Hypothalamus (tissue), 51 donors: ENCODE measurements around the gene PRR36.

ENCODE experiments used
- DNase-seq, 51 donors: peaks; one replicate each; lab custom pipeline; 2025; lab: John Stamatoyannopoulos, UW

The PRR36 gene

GRCh38 chr19:7914099-7914498 is 39.9 kb upstream of the PRR36 start:
- DNase-seq = no peak

GRCh38 chr19:7913652-7914051 is 39.5 kb upstream of the PRR36 start:
- DNase-seq = no peak

GRCh38 chr19:7912697-7913564 is 38.7 kb upstream of the PRR36 start:
- DNase-seq = no peak

GRCh38 chr19:7912144-7912696 is 38.0 kb upstream of the PRR36 start:
- DNase-seq = no peak

- no peak for DNase-seq
Measured at GRCh38 chr19:7911508-7912143, 37.4 kb upstream of the PRR36 start.

- no peak for DNase-seq
Measured at GRCh38 chr19:7910321-7911161, 36.4 kb upstream of the PRR36 start.

GRCh38 chr19:7909471-7910067 is 35.4 kb upstream of the PRR36 start:
- DNase-seq = no peak

GRCh38 chr19:7908742-7909461 is 34.7 kb upstream of the PRR36 start:
- DNase-seq = no peak

GRCh38 chr19:7908078-7908699 is 34.0 kb upstream of the PRR36 start:
- DNase-seq = no peak

GRCh38 chr19:7907544-7907943 is 33.4 kb upstream of the PRR36 start:
- DNase-seq = no peak

GRCh38 chr19:7907122-7907521 is 32.9 kb upstream of the PRR36 start:
- DNase-seq = no peak

GRCh38 chr19:7905859-7906258 is 31.7 kb upstream of the PRR36 start:
- no peak for DNase-seq

- no peak for DNase-seq
Measured at GRCh38 chr19:7905268-7905667, 31.1 kb upstream of the PRR36 start.

GRCh38 chr19:7904074-7905020 is 30.2 kb upstream of the PRR36 start:
- DNase-seq = peak in 10 of 51 donors; percentile 26 to 70 (median 56)

- peak; percentile 94 to 100 (median 99) for DNase-seq
Measured at GRCh38 chr19:7903244-7904073, 29.3 kb upstream of the PRR36 start, which contains the start of gene MAP2K7. Gene MAP2K7, plus strand, starts transcription at chr19:7903877. Its CDS starts 68 bp downstream, at chr19:7903945.

- no peak for DNase-seq
Measured at GRCh38 chr19:7902796-7903243, 28.6 kb upstream of the PRR36 start.

- DNase-seq = no peak
Measured at GRCh38 chr19:7901337-7901736, 27.1 kb upstream of the PRR36 start.
